ENCODE measurements around the gene TMED3. TPM values are rescaled to one million over a fixed set of nuclear protein-coding genes. Genes with fewer than 3 reads are reported as not detected.

TMED3 gene
- 155 to 196 TPM (median 194 TPM) in 5 replicates for total RNA-seq (2022; extraction: Qiagen RNA extraction)

DNA sequence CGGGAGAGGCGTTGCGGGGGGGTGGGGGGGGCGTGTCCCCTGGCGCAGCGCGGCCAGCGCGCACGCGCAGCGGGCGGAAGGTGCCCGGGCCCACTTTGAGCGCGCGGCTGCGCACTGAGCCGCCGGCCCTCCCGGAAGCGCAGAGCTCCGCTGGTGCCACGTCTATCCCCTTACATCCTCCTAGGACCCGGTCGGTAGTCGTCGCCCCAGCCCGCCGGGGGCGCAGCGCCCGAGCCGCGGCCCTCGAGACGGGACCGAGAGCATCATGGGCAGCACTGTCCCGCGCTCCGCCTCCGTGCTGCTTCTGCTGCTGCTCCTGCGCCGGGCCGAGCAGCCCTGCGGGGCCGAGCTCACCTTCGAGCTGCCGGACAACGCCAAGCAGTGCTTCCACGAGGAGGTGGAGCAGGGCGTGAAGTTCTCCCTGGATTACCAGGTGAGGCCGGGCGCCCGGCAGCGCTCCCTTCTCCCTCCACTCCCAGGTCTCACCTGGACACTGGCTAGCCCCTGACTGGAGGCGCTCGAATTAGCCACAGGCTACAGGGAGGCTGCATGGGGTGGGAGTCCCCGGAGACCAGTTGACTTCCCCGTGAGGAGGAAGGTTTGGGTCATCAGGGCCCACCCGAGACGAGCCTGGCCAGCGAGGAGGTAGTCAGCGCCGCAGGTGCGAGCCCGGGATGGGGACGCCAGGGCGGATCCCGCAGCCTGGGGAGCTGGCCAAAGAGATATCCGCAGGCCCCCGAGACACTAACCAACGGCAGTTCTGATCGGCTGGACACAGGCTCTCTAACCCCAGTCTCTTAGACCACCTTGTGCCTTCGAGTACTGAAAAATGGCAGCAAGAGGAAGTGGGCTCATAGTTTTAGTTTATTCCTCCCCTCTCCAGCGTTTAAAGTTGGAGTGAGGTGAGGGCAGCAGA lies at the start of gene TMED3:
TMED3 (plus strand) TSS at position 128 of the 916 bp plus-strand sequence; CDS start at position 266, 138 bp downstream.

GRCh38 chr15:79282371-79283251 lies 28.3 kb upstream of the TMED3 start, which contains the start of gene ANKRD34C:
Gene ANKRD34C, plus strand, starts transcription at chr15:79282722. Its CDS starts 10,563 bp downstream, at chr15:79293285.

Other genes starting within 250 kb of the TMED3 start
- gene RASGRF1, start 220.3 kb upstream of the TMED3 start, total RNA-seq (2022; extraction: Qiagen RNA extraction): 0.19 to 0.42 TPM (median 0.39 TPM) in 5 replicates
- not detected in 5 replicates for gene ANKRD34C, start 28.4 kb upstream of the TMED3 start, total RNA-seq (2022; extraction: Qiagen RNA extraction)
- gene MINAR1, start 121.2 kb downstream of the TMED3 start, total RNA-seq (2022; extraction: Qiagen RNA extraction): 0.30 to 0.57 TPM (median 0.47 TPM) in 5 replicates

All from A549 treated with Mapracorat at 1 μM for 4 hours (cell line).